ENCODE measurements around the gene CNFN. TPM values are rescaled to one million over a fixed set of nuclear protein-coding genes. Genes with fewer than 3 reads are reported as not detected.

CNFN gene
- total and polyA plus RNA-seq, 2 donors: 0.85 to 32.7 TPM

DNA sequence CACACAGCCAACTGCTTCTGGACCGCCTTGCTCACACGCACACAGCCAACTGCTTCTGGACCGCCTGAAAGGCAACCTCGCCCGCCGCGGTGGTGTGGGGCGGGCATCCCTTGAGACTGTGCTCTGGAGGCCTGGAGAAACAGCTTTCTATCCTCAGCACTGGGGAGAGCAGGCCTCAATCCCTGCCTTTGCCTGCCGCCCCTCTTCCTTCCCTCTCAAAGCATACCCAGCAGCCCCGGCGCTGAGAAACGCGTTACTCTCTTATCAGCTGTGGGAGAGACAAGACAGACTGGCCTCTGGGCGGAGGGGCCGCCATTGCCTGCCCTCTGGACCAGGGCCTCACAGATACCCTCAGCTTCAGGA is 34.2 kb upstream of the CNFN start:
- H3K4me1 ChIP-seq (ENCODE audit: control insufficient read depth in 2 of 2, insufficient read depth in 2 of 2, low read length in 2 of 2): peaks cover 16 to 40% of the 10 kb centered on the region in 2 donors
- peaks cover 0 to 14% of the 10 kb centered on the region in 2 donors for H3K27me3 ChIP-seq (ENCODE audit: control insufficient read depth in 2 of 2, insufficient read depth in 1 of 2, low read length in 1 of 2)
- WGBS: 90% methylated on average over 15 of the region's 15 CpGs
- peak overlapping the region; percentile 57 to 82 for H3K4me3 ChIP-seq (ENCODE audit: low read length in 2 of 2)
- H3K36me3 ChIP-seq (ENCODE audit: control insufficient read depth in 2 of 2, insufficient read depth in 2 of 2, low read length in 1 of 2): peaks cover 0 to 3% of the 10 kb centered on the region in 2 donors
- peaks cover 1 to 5% of the 10 kb centered on the region in 2 donors for H3K9me3 ChIP-seq (ENCODE audit: control insufficient read depth in 2 of 2, insufficient read depth in 1 of 2, low read length in 1 of 2)
- no peak for DNase-seq (ENCODE audit: low read depth in 6 of 9, low spot score in 9 of 9)
- H3K27ac ChIP-seq (ENCODE audit: low read depth in 1 of 2, low read length in 1 of 2): no peak overlapping the region

DNA sequence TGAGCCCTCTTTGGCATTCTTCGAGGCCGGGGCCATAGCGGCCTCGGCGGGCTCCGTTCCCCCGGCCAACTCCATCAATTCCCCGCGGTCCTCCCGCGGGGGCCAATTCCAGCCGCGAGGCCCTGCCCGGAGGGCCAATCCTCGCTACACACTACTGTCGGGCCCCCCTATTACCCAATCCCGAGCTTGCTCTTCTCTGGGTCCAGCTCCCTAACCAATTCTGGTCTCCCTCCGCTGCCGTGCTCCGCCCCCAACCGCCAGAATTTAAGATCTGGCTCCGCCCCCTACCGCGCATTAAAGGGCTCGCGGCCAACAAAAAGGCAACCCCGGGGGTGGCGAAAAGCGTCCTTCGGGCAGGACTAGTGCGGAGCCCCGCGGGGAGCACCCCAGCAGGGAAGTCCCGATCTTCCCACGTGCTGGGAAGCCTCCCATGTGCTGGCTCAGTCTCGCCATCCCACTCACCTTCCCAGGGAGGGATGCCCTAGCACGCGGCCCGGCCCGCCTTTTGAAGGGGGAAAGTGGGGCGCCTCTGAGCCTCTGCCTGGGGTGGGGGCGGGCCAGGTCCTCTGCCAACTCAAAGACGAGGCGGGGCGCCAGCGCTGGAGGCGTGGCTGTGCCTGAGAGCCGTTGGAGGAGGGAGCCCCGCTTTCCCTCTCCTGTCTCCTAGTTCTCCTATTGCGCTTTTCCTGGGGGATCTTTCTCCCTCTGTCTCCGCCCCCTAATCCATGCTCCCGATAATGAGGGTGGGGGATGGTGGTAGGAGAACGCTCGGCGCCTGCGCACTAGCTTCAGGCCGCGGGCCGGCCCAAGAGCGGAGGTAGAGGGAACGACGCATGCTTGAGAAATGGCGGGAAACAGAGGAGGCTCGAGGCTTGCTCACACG is 33.6 kb upstream of the CNFN start:
- peak; percentile 85 to 98 (median 92) for DNase-seq (ENCODE audit: low read depth in 6 of 9, low spot score in 9 of 9)
- Histone ChIP-seq H3K4me3 (ENCODE audit: low read length in 2 of 2) (peak overlapping the region; percentile 57 to 82), H3K27me3 (ENCODE audit: control insufficient read depth in 2 of 2, insufficient read depth in 1 of 2, low read length in 1 of 2) (peaks cover 0 to 14% of the 10 kb centered on the region in 2 donors), H3K9me3 (ENCODE audit: control insufficient read depth in 2 of 2, insufficient read depth in 1 of 2, low read length in 1 of 2) (peaks cover 1 to 5% of the 10 kb centered on the region in 2 donors), H3K27ac (ENCODE audit: low read depth in 1 of 2, low read length in 1 of 2) (peak overlapping the region; percentile 74 to 78), H3K36me3 (ENCODE audit: control insufficient read depth in 2 of 2, insufficient read depth in 2 of 2, low read length in 1 of 2) (peaks cover 0 to 3% of the 10 kb centered on the region in 2 donors), H3K4me1 (ENCODE audit: control insufficient read depth in 2 of 2, insufficient read depth in 2 of 2, low read length in 2 of 2) (peaks cover 16 to 40% of the 10 kb centered on the region in 2 donors)
- 5% methylated on average over 65 of the region's 65 CpGs for WGBS

DNA sequence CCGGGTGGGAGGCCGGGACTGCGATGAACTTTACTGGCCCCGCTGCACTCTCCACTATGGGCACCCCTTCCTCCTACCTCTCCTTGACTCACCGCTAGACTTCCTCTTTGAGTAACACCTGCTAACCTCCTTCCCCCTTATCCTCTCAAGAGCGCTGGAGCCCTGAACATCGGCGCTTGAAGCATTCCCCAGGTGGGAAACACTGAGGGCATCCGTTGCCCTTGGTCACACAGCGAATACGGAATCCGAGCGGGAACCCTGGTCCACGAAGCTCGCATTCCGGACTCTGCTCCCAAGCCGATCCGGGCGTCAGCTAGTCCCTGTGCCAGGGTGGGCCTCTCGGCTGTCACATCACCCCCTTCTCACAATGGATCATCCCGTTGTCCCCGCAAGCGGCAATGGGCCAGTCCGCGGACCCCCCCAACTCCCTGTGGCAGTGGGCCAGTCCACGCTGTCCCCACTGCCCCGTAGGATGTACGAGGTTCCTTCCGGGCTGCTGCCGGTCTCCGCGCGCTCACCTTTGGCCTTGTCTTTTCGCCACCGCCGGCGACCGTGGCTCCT is 32.9 kb upstream of the CNFN start:
- Histone ChIP-seq H3K9me3 (ENCODE audit: control insufficient read depth in 2 of 2, insufficient read depth in 1 of 2, low read length in 1 of 2) (peaks cover 1 to 5% of the 10 kb centered on the region in 2 donors), H3K4me1 (ENCODE audit: control insufficient read depth in 2 of 2, insufficient read depth in 2 of 2, low read length in 2 of 2) (peaks cover 16 to 40% of the 10 kb centered on the region in 2 donors), H3K4me3 (ENCODE audit: low read length in 2 of 2) (peak overlapping the region; percentile 57 to 82), H3K27ac (ENCODE audit: low read depth in 1 of 2, low read length in 1 of 2) (peak overlapping the region; percentile 74 to 78), H3K27me3 (ENCODE audit: control insufficient read depth in 2 of 2, insufficient read depth in 1 of 2, low read length in 1 of 2) (peaks cover 0 to 14% of the 10 kb centered on the region in 2 donors), H3K36me3 (ENCODE audit: control insufficient read depth in 2 of 2, insufficient read depth in 2 of 2, low read length in 1 of 2) (peaks cover 5 to 6% of the 10 kb centered on the region in 2 donors)
- peak in 6 of 9 donors; percentile 32 to 81 (median 52) for DNase-seq (ENCODE audit: low read depth in 6 of 9, low spot score in 9 of 9)
- under 1% methylated on average over 38 of the region's 38 CpGs for WGBS

DNA sequence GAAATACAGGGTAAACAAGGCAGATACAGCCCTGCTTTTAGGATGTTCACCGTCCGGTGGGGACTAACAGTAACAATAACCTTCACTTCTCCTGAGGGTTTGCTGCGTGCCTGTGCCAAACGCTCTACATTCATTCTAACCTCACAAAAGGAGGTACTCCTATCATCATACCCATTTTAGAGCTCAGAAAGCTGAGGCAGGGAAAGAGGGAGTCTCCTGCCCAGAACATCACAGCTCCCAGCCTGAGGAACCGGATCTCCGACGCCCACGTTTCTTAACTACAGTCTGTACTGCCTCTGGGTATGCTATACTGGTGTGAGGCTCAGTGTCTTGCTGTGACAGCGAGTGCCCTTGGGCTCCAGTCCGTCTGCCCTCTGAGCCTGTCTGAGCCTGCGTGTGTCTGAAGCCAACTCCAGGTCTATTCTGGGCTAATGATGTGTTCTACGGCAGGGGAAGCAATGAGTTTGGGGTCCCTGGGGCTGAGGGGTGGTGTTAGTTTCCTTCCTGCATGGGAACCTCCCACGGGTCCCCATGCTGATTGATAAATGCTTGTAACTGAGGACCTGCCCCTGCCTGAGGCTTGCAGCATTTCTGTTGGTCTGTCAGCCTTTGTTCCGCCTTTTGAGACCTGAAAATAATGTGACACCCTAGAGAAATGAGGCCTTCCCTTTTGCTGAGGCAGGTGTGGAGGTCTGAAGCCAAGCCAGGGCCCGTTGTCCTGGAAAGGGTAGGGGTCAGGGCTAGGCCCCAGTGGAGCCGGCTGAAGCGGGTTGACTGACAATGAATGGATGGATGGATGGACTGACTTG is 32.2 kb upstream of the CNFN start:
- peaks cover 5 to 9% of the 10 kb centered on the region in 2 donors for H3K36me3 ChIP-seq (ENCODE audit: control insufficient read depth in 2 of 2, insufficient read depth in 2 of 2, low read length in 1 of 2)
- H3K27me3 ChIP-seq (ENCODE audit: control insufficient read depth in 2 of 2, insufficient read depth in 1 of 2, low read length in 1 of 2): peaks cover 0 to 14% of the 10 kb centered on the region in 2 donors
- DNase-seq (ENCODE audit: low read depth in 6 of 9, low spot score in 9 of 9): no peak
- 66% methylated on average over 17 of the region's 17 CpGs for WGBS
- H3K9me3 ChIP-seq (ENCODE audit: control insufficient read depth in 2 of 2, insufficient read depth in 1 of 2, low read length in 1 of 2): peaks cover 1 to 5% of the 10 kb centered on the region in 2 donors
- H3K4me3 ChIP-seq (ENCODE audit: low read length in 2 of 2): peak overlapping the region; percentile 57 to 82
- peak overlapping the region; percentile 70 to 74 for H3K27ac ChIP-seq (ENCODE audit: low read depth in 1 of 2, low read length in 1 of 2)
- peaks cover 16 to 40% of the 10 kb centered on the region in 2 donors for H3K4me1 ChIP-seq (ENCODE audit: control insufficient read depth in 2 of 2, insufficient read depth in 2 of 2, low read length in 2 of 2)

DNA sequence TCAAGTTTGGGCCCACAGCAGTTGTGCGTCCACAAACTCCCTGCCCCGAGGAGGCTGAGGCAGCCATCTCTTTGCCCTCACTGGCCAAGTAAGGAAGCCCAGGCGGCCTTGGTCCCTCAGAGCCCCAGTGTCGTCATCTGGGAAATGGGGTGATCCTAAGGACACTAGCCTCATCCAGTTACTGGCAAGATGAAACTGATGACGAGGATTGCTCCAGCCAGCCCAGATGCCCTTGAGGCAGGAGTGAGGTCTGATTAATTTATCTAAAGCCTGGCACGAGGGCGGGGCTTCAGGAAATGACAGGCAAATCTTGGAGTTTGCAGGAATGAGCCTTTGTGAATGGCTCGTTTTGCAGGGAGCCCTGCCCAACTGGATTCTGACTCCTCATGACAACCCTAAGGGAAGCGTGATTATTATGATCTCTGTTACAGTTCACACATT is 31.5 kb upstream of the CNFN start:
- Histone ChIP-seq H3K27me3 (ENCODE audit: control insufficient read depth in 2 of 2, insufficient read depth in 1 of 2, low read length in 1 of 2) (peaks cover 0 to 14% of the 10 kb centered on the region in 2 donors), H3K27ac (ENCODE audit: low read depth in 1 of 2, low read length in 1 of 2) (peak overlapping the region in 1 of 2 donors; percentile 11), H3K4me3 (ENCODE audit: low read length in 2 of 2) (no peak overlapping the region)

DNA sequence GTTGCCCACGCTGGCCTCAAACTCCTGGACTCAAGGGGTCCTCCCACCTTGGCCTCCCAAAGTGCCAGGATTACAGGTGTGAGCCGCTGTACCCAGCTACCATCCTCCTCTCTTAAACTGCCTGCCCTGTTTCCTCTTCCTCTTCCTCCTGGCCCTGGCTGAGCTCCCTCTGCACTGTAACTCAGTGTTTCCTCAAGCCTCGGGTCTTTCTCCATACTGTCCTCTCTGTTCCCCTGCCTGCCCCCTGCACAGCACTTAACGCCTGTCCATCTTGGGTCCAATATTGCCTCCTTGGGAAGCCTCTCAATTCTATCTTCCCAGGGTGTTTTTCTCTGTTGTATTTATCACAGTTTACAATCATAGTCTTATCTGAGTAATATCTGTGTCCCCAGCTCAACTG is 31.0 kb upstream of the CNFN start:
- no peak for DNase-seq (ENCODE audit: low read depth in 6 of 9, low spot score in 9 of 9)
- Histone ChIP-seq H3K4me3 (ENCODE audit: low read length in 2 of 2) (no peak overlapping the region), H3K4me1 (ENCODE audit: control insufficient read depth in 2 of 2, insufficient read depth in 2 of 2, low read length in 2 of 2) (peaks cover 16 to 40% of the 10 kb centered on the region in 2 donors), H3K9me3 (ENCODE audit: control insufficient read depth in 2 of 2, insufficient read depth in 1 of 2, low read length in 1 of 2) (peaks cover 1 to 5% of the 10 kb centered on the region in 2 donors), H3K27me3 (ENCODE audit: control insufficient read depth in 2 of 2, insufficient read depth in 1 of 2, low read length in 1 of 2) (peaks cover 0 to 14% of the 10 kb centered on the region in 2 donors), H3K36me3 (ENCODE audit: control insufficient read depth in 2 of 2, insufficient read depth in 2 of 2, low read length in 1 of 2) (peaks cover 5 to 9% of the 10 kb centered on the region in 2 donors), H3K27ac (ENCODE audit: low read depth in 1 of 2, low read length in 1 of 2) (peak overlapping the region in 1 of 2 donors; percentile 11)
- 80% methylated on average over 4 of the region's 4 CpGs for WGBS

More for the DNA sequence above, 31.5 kb upstream of the CNFN start:
- H3K9me3 ChIP-seq (ENCODE audit: control insufficient read depth in 2 of 2, insufficient read depth in 1 of 2, low read length in 1 of 2): peaks cover 1 to 5% of the 10 kb centered on the region in 2 donors
- peaks cover 5 to 9% of the 10 kb centered on the region in 2 donors for H3K36me3 ChIP-seq (ENCODE audit: control insufficient read depth in 2 of 2, insufficient read depth in 2 of 2, low read length in 1 of 2)
- DNase-seq (ENCODE audit: low read depth in 6 of 9, low spot score in 9 of 9): no peak
- 96% methylated on average over 9 of the region's 9 CpGs for WGBS
- H3K4me1 ChIP-seq (ENCODE audit: control insufficient read depth in 2 of 2, insufficient read depth in 2 of 2, low read length in 2 of 2): peaks cover 16 to 40% of the 10 kb centered on the region in 2 donors

DNA sequence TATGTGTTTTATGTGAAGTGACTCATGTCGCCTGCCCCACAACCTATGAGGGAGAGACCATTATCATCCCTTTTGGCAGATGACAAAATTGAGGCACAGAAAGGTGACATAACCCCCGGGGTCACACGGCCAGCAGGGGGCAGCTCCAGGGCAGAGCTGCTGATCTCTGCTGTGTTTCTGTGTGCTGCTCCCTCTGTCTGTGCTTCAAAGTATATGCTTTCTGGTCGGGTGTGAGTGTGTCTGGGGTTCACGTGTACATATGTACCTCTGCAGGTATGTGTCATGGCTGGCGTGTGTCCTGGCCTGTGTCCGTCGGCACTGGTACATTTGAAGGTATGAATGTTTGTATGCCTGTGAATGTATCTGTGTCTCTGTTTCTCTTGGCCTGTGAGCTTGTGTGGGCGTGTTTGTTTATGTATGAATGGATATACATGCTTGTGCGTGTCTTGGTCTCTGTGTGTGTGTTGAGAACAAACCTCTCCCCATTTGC is 30.0 kb upstream of the CNFN start:
- Histone ChIP-seq H3K4me3 (ENCODE audit: low read length in 2 of 2) (no peak overlapping the region), H3K27me3 (ENCODE audit: control insufficient read depth in 2 of 2, insufficient read depth in 1 of 2, low read length in 1 of 2) (peaks cover 0 to 14% of the 10 kb centered on the region in 2 donors), H3K4me1 (ENCODE audit: control insufficient read depth in 2 of 2, insufficient read depth in 2 of 2, low read length in 2 of 2) (peaks cover 16 to 40% of the 10 kb centered on the region in 2 donors), H3K9me3 (ENCODE audit: control insufficient read depth in 2 of 2, insufficient read depth in 1 of 2, low read length in 1 of 2) (peaks cover 0 to 5% of the 10 kb centered on the region in 2 donors), H3K36me3 (ENCODE audit: control insufficient read depth in 2 of 2, insufficient read depth in 2 of 2, low read length in 1 of 2) (peaks cover 9 to 11% of the 10 kb centered on the region in 2 donors), H3K27ac (ENCODE audit: low read depth in 1 of 2, low read length in 1 of 2) (no peak overlapping the region)
- peak in 5 of 9 donors; percentile 14 to 75 (median 60) for DNase-seq (ENCODE audit: low read depth in 6 of 9, low spot score in 9 of 9)
- 76% methylated on average over 10 of the region's 10 CpGs for WGBS

DNA sequence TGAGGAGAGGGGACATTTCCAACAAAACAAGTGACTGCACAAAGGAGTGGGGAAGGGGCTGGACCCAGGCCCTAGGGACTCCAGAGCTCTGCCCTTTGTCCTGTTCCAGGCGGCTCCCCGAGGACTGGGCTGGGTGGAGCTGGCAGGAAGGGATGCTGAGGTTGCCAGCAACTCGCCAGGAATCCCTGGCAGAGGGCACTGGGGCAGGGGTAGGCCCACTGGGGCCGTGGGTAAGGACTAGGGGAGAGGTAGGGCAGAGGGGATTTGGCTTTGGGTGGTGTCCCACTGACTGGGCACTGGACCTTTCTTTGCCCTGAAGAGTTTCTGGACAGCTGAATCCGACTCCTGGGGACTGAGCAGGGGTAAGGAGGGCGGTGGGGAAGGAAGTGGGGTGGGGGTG is 29.2 kb upstream of the CNFN start:
- no peak for DNase-seq (ENCODE audit: low read depth in 6 of 9, low spot score in 9 of 9)
- peaks cover 15 to 38% of the 10 kb centered on the region in 2 donors for H3K4me1 ChIP-seq (ENCODE audit: control insufficient read depth in 2 of 2, insufficient read depth in 2 of 2, low read length in 2 of 2)
- peaks cover 0 to 7% of the 10 kb centered on the region in 2 donors for H3K27me3 ChIP-seq (ENCODE audit: control insufficient read depth in 2 of 2, insufficient read depth in 1 of 2, low read length in 1 of 2)
- H3K36me3 ChIP-seq (ENCODE audit: control insufficient read depth in 2 of 2, insufficient read depth in 2 of 2, low read length in 1 of 2): peaks cover 13% of the 10 kb centered on the region in 2 donors
- no peak overlapping the region for H3K4me3 ChIP-seq (ENCODE audit: low read length in 2 of 2)
- peaks cover 0 to 3% of the 10 kb centered on the region in 2 donors for H3K9me3 ChIP-seq (ENCODE audit: control insufficient read depth in 2 of 2, insufficient read depth in 1 of 2, low read length in 1 of 2)
- H3K27ac ChIP-seq (ENCODE audit: low read depth in 1 of 2, low read length in 1 of 2): no peak overlapping the region
- WGBS: 95% methylated on average over 6 of the region's 6 CpGs

All from thymus (tissue), 11 donors.